ENCODE results near the gene LTA. TPM values are rescaled to one million over a fixed set of nuclear protein-coding genes. Genes with fewer than 3 reads are reported as not detected.

The LTA gene, protein sequence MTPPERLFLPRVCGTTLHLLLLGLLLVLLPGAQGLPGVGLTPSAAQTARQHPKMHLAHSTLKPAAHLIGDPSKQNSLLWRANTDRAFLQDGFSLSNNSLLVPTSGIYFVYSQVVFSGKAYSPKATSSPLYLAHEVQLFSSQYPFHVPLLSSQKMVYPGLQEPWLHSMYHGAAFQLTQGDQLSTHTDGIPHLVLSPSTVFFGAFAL
- total RNA-seq (not detected), polyA plus RNA-seq (0.07 TPM)
- long read RNA-seq, donor 1, result 0 reads
- long read RNA-seq, donor 2, result 0 reads
- long read RNA-seq, donor 3, result 0 reads
- long read RNA-seq, donor 4, result 0 reads

DNA sequence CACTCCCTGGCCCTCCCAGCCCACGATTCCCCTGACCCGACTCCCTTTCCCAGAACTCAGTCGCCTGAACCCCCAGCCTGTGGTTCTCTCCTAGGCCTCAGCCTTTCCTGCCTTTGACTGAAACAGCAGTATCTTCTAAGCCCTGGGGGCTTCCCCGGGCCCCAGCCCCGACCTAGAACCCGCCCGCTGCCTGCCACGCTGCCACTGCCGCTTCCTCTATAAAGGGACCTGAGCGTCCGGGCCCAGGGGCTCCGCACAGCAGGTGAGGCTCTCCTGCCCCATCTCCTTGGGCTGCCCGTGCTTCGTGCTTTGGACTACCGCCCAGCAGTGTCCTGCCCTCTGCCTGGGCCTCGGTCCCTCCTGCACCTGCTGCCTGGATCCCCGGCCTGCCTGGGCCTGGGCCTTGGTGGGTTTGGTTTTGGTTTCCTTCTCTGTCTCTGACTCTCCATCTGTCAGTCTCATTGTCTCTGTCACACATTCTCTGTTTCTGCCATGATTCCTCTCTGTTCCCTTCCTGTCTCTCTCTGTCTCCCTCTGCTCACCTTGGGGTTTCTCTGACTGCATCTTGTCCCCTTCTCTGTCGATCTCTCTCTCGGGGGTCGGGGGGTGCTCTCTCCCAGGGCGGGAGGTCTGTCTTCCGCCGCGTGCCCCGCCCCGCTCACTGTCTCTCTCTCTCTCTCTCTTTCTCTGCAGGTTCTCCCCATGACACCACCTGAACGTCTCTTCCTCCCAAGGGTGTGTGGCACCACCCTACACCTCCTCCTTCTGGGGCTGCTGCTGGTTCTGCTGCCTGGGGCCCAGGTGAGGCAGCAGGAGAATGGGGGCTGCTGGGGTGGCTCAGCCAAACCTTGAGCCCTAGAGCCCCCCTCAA is at the start of gene LTA:
Gene LTA, plus strand, starts transcription at position 249 of the 871 bp plus-strand sequence. Its CDS starts 454 bp downstream, at position 703.
- H3K4me1 ChIP-seq (ENCODE audit: control insufficient read depth, insufficient read depth, low read length), result no peaks in the 10 kb centered on the region
- ATAC-seq (no peak), DNase-seq (no peak)
- no peaks in the 10 kb centered on the region for H3K9me3 ChIP-seq (ENCODE audit: control insufficient read depth, low read length)
- H3K4me3 ChIP-seq (ENCODE audit: low read length), result no peak within 1 kb of the TSS
- intact Hi-C loops (cut with DNase I), result no loop called here
- no peaks in the 10 kb centered on the region for H3K27me3 ChIP-seq (ENCODE audit: control insufficient read depth, insufficient read depth)
- 87% methylated on average over 27 of the region's 27 CpGs for WGBS
- H3K27ac ChIP-seq (ENCODE audit: low read length), result no peak within 1 kb of the TSS

GRCh38 chr6:31525553-31525931 is 46.5 kb upstream of the LTA start:
- no peaks in the 10 kb centered on the region for H3K4me1 ChIP-seq (ENCODE audit: control insufficient read depth, insufficient read depth, low read length)
- no peak overlapping the region for H3K27ac ChIP-seq (ENCODE audit: low read length)
- H3K9me3 ChIP-seq (ENCODE audit: control insufficient read depth, low read length), result no peaks in the 10 kb centered on the region
- no peak for ATAC-seq
- intact Hi-C loops (cut with DNase I), result no loop called here
- WGBS, result 72% methylated on average over 8 of the region's 8 CpGs
- DNase-seq, result no peak
- no peak overlapping the region for H3K4me3 ChIP-seq (ENCODE audit: low read length)
- H3K27me3 ChIP-seq (ENCODE audit: control insufficient read depth, insufficient read depth), result no peaks in the 10 kb centered on the region

GRCh38 chr6:31525932-31526591 is 46.0 kb upstream of the LTA start:
- ATAC-seq (peak; percentile 9 to 56), DNase-seq (no peak)
- no peaks in the 10 kb centered on the region for H3K27me3 ChIP-seq (ENCODE audit: control insufficient read depth, insufficient read depth)
- no peaks in the 10 kb centered on the region for H3K4me1 ChIP-seq (ENCODE audit: control insufficient read depth, insufficient read depth, low read length)
- H3K4me3 ChIP-seq (ENCODE audit: low read length), result no peak overlapping the region
- no peak overlapping the region for H3K27ac ChIP-seq (ENCODE audit: low read length)
- 55% methylated on average over 4 of the region's 4 CpGs for WGBS
- intact Hi-C loops (cut with DNase I), result no loop called here
- no peaks in the 10 kb centered on the region for H3K9me3 ChIP-seq (ENCODE audit: control insufficient read depth, low read length)

DNA sequence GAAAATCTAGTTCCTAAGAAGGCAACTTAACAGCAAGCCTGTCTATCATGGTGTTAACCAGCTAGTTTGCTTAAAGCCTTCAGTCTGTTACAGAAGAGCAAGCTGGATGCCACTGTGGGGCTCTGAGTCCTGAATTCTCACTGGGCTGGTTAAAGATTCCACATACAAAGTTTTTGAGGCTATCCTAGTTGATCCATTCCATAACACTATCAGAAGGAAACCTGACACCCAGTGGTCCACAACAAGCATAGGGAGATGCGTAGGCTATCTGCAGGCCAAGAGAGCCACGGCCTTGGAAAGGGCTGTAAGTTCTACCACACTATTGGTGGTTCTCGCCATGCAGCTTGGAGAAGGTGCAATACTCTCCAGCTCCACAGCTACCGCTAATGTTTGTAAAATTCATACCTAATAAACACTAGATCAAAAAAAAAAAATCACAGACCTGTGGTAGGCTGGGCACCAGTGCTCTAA is 43.7 kb upstream of the LTA start:
- no peak for ATAC-seq
- no peak overlapping the region for H3K27ac ChIP-seq (ENCODE audit: low read length)
- intact Hi-C loops (cut with DNase I), result no loop called here
- H3K4me3 ChIP-seq (ENCODE audit: low read length), result no peak overlapping the region
- no peak for DNase-seq
- H3K27me3 ChIP-seq (ENCODE audit: control insufficient read depth, insufficient read depth), result no peaks in the 10 kb centered on the region
- no peaks in the 10 kb centered on the region for H3K9me3 ChIP-seq (ENCODE audit: control insufficient read depth, low read length)
- H3K4me1 ChIP-seq (ENCODE audit: control insufficient read depth, insufficient read depth, low read length), result no peaks in the 10 kb centered on the region
- WGBS, result 82% methylated on average over 4 of the region's 4 CpGs

DNA sequence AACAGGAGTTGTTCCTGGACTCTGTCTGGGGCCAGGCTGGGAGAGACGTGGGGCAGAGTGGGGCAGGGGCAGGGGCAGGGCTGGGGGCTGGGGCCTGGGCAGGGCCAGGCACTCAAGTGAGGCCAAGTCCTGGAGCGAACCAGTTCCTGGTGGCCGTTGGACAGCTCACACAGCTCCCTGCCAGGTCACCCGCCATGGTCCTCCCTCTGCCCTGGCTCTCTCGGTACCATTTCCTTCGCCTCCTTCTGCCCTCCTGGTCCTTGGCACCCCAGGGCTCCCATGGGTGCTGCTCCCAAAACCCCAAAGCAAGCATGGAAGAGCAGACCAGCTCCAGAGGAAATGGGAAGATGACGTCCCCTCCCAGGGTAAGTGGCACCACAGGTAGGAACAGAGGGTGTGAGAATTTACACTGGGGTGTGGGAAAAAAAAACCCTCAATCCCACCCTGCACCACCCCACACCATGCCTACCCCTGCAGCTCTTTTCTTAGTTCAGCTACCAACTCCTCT is 43.2 kb upstream of the LTA start, which contains the start of gene MCCD1:
Gene MCCD1, plus strand, starts transcription at position 142 of the 508 bp plus-strand sequence. Its CDS starts 53 bp downstream, at position 195.
- DNase-seq (no peak), ATAC-seq (peak; percentile 46 to 49)
- 60% methylated on average over 7 of the region's 7 CpGs for WGBS
- intact Hi-C loops (cut with DNase I), result no loop called here
- no peaks in the 10 kb centered on the region for H3K4me1 ChIP-seq (ENCODE audit: control insufficient read depth, insufficient read depth, low read length)
- no peak within 1 kb of the TSS for H3K4me3 ChIP-seq (ENCODE audit: low read length)
- no peak within 1 kb of the TSS for H3K27ac ChIP-seq (ENCODE audit: low read length)
- H3K27me3 ChIP-seq (ENCODE audit: control insufficient read depth, insufficient read depth), result no peaks in the 10 kb centered on the region
- H3K9me3 ChIP-seq (ENCODE audit: control insufficient read depth, low read length), result no peaks in the 10 kb centered on the region

DNA sequence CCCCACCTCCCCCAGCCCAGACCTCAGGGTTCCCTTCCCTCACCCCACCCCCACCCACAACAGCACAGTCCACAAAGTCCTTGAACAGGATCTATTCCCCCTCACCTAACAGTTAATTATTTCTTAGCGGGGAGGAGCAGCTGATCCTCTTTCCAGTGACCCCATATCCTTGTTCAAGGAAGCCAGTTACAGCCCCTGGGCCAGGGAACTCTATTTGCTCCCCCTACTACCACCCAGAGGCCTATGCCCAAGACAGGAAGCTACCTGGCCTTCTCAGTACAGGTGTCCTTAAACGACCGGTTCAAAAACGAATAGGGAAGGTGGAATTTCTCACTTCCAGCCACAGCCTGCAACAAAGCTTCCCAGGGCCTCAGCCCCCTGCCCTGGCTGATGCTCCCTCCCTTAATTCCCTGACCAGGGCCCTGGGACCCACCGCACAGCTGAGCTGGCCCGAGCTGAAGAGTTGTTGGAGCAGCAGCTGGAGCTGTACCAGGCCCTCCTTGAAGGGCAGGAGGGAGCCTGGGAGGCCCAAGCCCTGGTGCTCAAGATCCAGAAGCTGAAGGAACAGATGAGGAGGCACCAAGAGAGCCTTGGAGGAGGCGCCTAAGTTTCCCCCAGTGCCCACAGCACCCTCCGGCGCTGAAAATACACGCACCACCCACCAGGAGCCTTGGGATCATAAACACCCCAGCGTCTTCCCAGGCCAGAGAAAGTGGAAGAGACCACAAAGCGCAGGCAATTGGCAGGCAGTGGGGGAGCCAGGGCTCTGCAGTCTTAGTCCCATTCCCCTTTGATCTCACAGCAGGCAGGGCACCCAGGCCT is 42.5 kb upstream of the LTA start:
- DNase-seq, result no peak
- H3K4me1 ChIP-seq (ENCODE audit: control insufficient read depth, insufficient read depth, low read length), result no peaks in the 10 kb centered on the region
- no peak overlapping the region for H3K4me3 ChIP-seq (ENCODE audit: low read length)
- intact Hi-C loops (cut with DNase I), result loop anchor here in 1 of 4 donors (5.0 kb wide), 1 partner anchor 37 kb away; no protein-coding TSS in a partner anchor
- H3K27ac ChIP-seq (ENCODE audit: low read length), result no peak overlapping the region
- peak; percentile 3 to 17 for ATAC-seq
- H3K9me3 ChIP-seq (ENCODE audit: control insufficient read depth, low read length), result no peaks in the 10 kb centered on the region
- no peaks in the 10 kb centered on the region for H3K27me3 ChIP-seq (ENCODE audit: control insufficient read depth, insufficient read depth)
- WGBS, result 48% methylated on average over 12 of the region's 12 CpGs

- no peaks in the 10 kb centered on the region for H3K27me3 ChIP-seq (ENCODE audit: control insufficient read depth, insufficient read depth)
- no peaks in the 10 kb centered on the region for H3K9me3 ChIP-seq (ENCODE audit: control insufficient read depth, low read length)
- WGBS, result 59% methylated on average over 6 of the region's 6 CpGs
- intact Hi-C loops (cut with DNase I), result loop anchor here in 1 of 4 donors (5.0 kb wide), 1 partner anchor 38 kb away; no protein-coding TSS in a partner anchor
- H3K4me3 ChIP-seq (ENCODE audit: low read length), result no peak overlapping the region
- no peak for ATAC-seq
- H3K27ac ChIP-seq (ENCODE audit: low read length), result no peak overlapping the region
- H3K4me1 ChIP-seq (ENCODE audit: control insufficient read depth, insufficient read depth, low read length), result no peaks in the 10 kb centered on the region
- no peak for DNase-seq
Observed at GRCh38 chr6:31530659-31531058, 41.4 kb upstream of the LTA start.

GRCh38 chr6:31531162-31531561 is 40.9 kb upstream of the LTA start:
- H3K27me3 ChIP-seq (ENCODE audit: control insufficient read depth, insufficient read depth), result no peaks in the 10 kb centered on the region
- H3K4me3 ChIP-seq (ENCODE audit: low read length), result no peak overlapping the region
- no peaks in the 10 kb centered on the region for H3K9me3 ChIP-seq (ENCODE audit: control insufficient read depth, low read length)
- ATAC-seq, result no peak
- no peaks in the 10 kb centered on the region for H3K4me1 ChIP-seq (ENCODE audit: control insufficient read depth, insufficient read depth, low read length)
- intact Hi-C loops (cut with DNase I), result loop anchor here in 1 of 4 donors (5.0 kb wide), 1 partner anchor 39 kb away; no protein-coding TSS in a partner anchor
- no peak overlapping the region for H3K27ac ChIP-seq (ENCODE audit: low read length)
- DNase-seq, result no peak
- 86% methylated on average over 7 of the region's 7 CpGs for WGBS

GRCh38 chr6:31531771-31532643 is 40.1 kb upstream of the LTA start:
- 70% methylated on average over 9 of the region's 9 CpGs for WGBS
- intact Hi-C loops (cut with DNase I), result loop anchor here in 1 of 4 donors (5.0 kb wide), 1 partner anchor 40 kb away; no protein-coding TSS in a partner anchor
- no peaks in the 10 kb centered on the region for H3K27me3 ChIP-seq (ENCODE audit: control insufficient read depth, insufficient read depth)
- H3K9me3 ChIP-seq (ENCODE audit: control insufficient read depth, low read length), result no peaks in the 10 kb centered on the region
- H3K27ac ChIP-seq (ENCODE audit: low read length), result no peak overlapping the region
- DNase-seq, result no peak
- no peaks in the 10 kb centered on the region for H3K4me1 ChIP-seq (ENCODE audit: control insufficient read depth, insufficient read depth, low read length)
- ATAC-seq, result no peak
- no peak overlapping the region for H3K4me3 ChIP-seq (ENCODE audit: low read length)

Data from right cardiac atrium (tissue), 5 donors.